IMR-90 (cell line): ENCODE measurements around the gene ELOB. TPM values are rescaled to one million over a fixed set of nuclear protein-coding genes. Genes with fewer than 3 reads are reported as not detected.

Experiments used
- ATAC-seq: fragments of 200-7000 bp; cut with Tn5 transposase; 2 replicates; pipeline ENCODE4 v1.9.1; 2020; ENCODE audit warnings: low read depth, mild to moderate bottlenecking, moderate library complexity
- BruUV-seq: library from RNA; stranded (reverse); fragments of 400-500 nt; replicated peaks from 2 replicates; lab custom pipeline; 2021; lab: Mats Ljungman, UMichigan
- CTCF ChIA-PET: fragments of 300-600 bp; formaldehyde crosslinking; extraction: SDS; loops from one replicate; lab custom pipeline; 2021; ENCODE audit warnings: antibody characterized with exemption; lab: Yijun Ruan, JAX
- POLR2A ChIA-PET: fragments of 300-600 bp; sonication (Branson Sonifier 250); formaldehyde crosslinking; loops from one replicate; lab custom pipeline; 2022; ENCODE audit warnings: antibody characterized with exemption; ENCODE audit not compliant: unreplicated experiment; lab: Charles Lee
- DNase-seq: peaks from one replicate; pipeline ENCODE4 v3.0.0; 2013
- H2AFZ ChIP-seq: replicated peaks from 2 replicates; pipeline ENCODE3; 2013; ENCODE audit warnings: low read length, mild to moderate bottlenecking; ENCODE audit not compliant: poor library complexity
- H2AK5ac ChIP-seq: 2 replicates; pipeline ENCODE4 v1.6.1; 2013; ENCODE audit warnings: low read depth, low read length, inconsistent platforms
- H2AK9ac ChIP-seq: replicated peaks from 2 replicates; pipeline ENCODE3; 2013; ENCODE audit warnings: mild to moderate bottlenecking, low read depth, low read length, moderate library complexity; ENCODE audit not compliant: poor library complexity
- H2BK120ac ChIP-seq: 2 replicates; pipeline ENCODE4 v1.6.1; 2013; ENCODE audit warnings: low read depth, low read length, inconsistent platforms
- H2BK15ac ChIP-seq: 3 replicates; pipeline ENCODE4 v1.6.1; 2013; ENCODE audit warnings: low read depth, low read length, inconsistent platforms
- H2BK20ac ChIP-seq: 2 replicates; pipeline ENCODE4 v1.6.1; 2013; ENCODE audit warnings: low read depth, mild to moderate bottlenecking, inconsistent platforms, low read length, moderate library complexity
- H2BK5ac ChIP-seq: 2 replicates; pipeline ENCODE4 v1.6.1; 2013; ENCODE audit warnings: mild to moderate bottlenecking, low read depth, low read length, inconsistent platforms; ENCODE audit not compliant: poor library complexity, severe bottlenecking
- H3K14ac ChIP-seq: replicated peaks from 2 replicates; pipeline ENCODE4 v1.6.1; 2013; ENCODE audit warnings: low read depth, low read length, inconsistent platforms
- H3K18ac ChIP-seq: 2 replicates; pipeline ENCODE4 v1.6.1; 2013; ENCODE audit warnings: low read depth, low read length, control low read depth
- H3K23ac ChIP-seq: 2 replicates; pipeline ENCODE4 v1.6.1; 2013; ENCODE audit warnings: low read depth, low read length, inconsistent platforms
- H3K27ac ChIP-seq: 2 replicates; pipeline ENCODE4 v1.5.1; 2013; ENCODE audit warnings: mild to moderate bottlenecking, control low read depth, low read length; ENCODE audit not compliant: insufficient read depth
- H3K27me3 ChIP-seq: 2 replicates; pipeline ENCODE4 v1.6.1; 2013; ENCODE audit warnings: low read length; ENCODE audit not compliant: control insufficient read depth, insufficient read depth
- H3K36me3 ChIP-seq: 2 replicates; pipeline ENCODE4 v1.6.1; 2013; ENCODE audit warnings: low read length, mixed read lengths; ENCODE audit not compliant: control insufficient read depth, insufficient read depth
- H3K4ac ChIP-seq: 2 replicates; pipeline ENCODE4 v1.6.1; 2013; ENCODE audit warnings: low read depth, low read length, inconsistent platforms
- H3K4me1 ChIP-seq: 2 replicates; pipeline ENCODE4 v1.6.1; 2013; ENCODE audit warnings: low read length, mixed read lengths; ENCODE audit not compliant: control insufficient read depth, insufficient read depth
- H3K4me2 ChIP-seq: 2 replicates; pipeline ENCODE4 v1.6.1; 2013; ENCODE audit warnings: low read depth, mild to moderate bottlenecking, control low read depth, low read length, moderate library complexity
- H3K4me3 ChIP-seq: 2 replicates; pipeline ENCODE4 v1.5.1; 2013; ENCODE audit warnings: low read depth, mild to moderate bottlenecking, control low read depth, low read length, moderate library complexity; ENCODE audit not compliant: insufficient read depth
- H3K56ac ChIP-seq: 2 replicates; pipeline ENCODE4 v1.6.1; 2013; ENCODE audit warnings: low read length, inconsistent platforms; ENCODE audit not compliant: insufficient read depth; ENCODE audit errors: extremely low read depth
- H3K79me1 ChIP-seq, 2 experiments: 2 replicates each; pipeline ENCODE4 v1.6.1; 2013; ENCODE audit warnings: low read length in 2 of 2, inconsistent platforms in 1 of 2, low read depth in 1 of 2
- H3K9ac ChIP-seq: 2 replicates; pipeline ENCODE4 v1.6.1; 2013; ENCODE audit warnings: low read depth, low read length, control low read depth
- H3K9me1 ChIP-seq: 2 replicates; pipeline ENCODE4 v1.6.1; 2013; ENCODE audit warnings: low read length, inconsistent platforms; ENCODE audit not compliant: insufficient read depth
- H3K9me3 ChIP-seq: 2 replicates; pipeline ENCODE4 v1.6.1; 2013; ENCODE audit warnings: low read length; ENCODE audit not compliant: control insufficient read depth, insufficient read depth
- H4K20me1 ChIP-seq: 2 replicates; pipeline ENCODE4 v1.6.1; 2013; ENCODE audit warnings: low read length, inconsistent platforms; ENCODE audit not compliant: insufficient read depth
- H4K5ac ChIP-seq: 2 replicates; pipeline ENCODE4 v1.6.1; 2013; ENCODE audit warnings: mild to moderate bottlenecking, low read depth, low read length, control low read depth
- H4K8ac ChIP-seq, 2 experiments: 2 replicates each; pipeline ENCODE4 v1.6.1; 2013; ENCODE audit warnings: low read depth in 2 of 2, low read length in 2 of 2, control low read depth in 1 of 2, inconsistent platforms in 1 of 2
- H4K91ac ChIP-seq: 2 replicates; pipeline ENCODE4 v1.6.1; 2013; ENCODE audit warnings: low read depth, low read length, inconsistent platforms; ENCODE audit not compliant: insufficient read depth
- BHLHE40 ChIP-seq: fragments of 150-350 bp; IDR thresholded peaks from 2 replicates; pipeline ENCODE4 v1.6.1; 2016; ENCODE audit warnings: mild to moderate bottlenecking, low read depth, low read length
- CEBPB ChIP-seq: IDR thresholded peaks from 2 replicates; pipeline ENCODE4 v1.6.1; 2012; ENCODE audit warnings: low read depth, low read length, improper control_type of control experiment
- CHD1 ChIP-seq: IDR thresholded peaks from 2 replicates; pipeline ENCODE4 v1.6.1; 2012; ENCODE audit warnings: low read depth, low read length, improper control_type of control experiment
- FOS ChIP-seq: fragments of 150-350 bp; IDR thresholded peaks from 2 replicates; pipeline ENCODE4 v1.6.1; 2016; ENCODE audit warnings: low read depth, low read length
- MAFK ChIP-seq: IDR thresholded peaks from 2 replicates; pipeline ENCODE4 v1.6.1; 2012; ENCODE audit warnings: low read depth, low read length, improper control_type of control experiment
- MAZ ChIP-seq: IDR thresholded peaks from 2 replicates; pipeline ENCODE4 v1.6.1; 2012; ENCODE audit warnings: low read depth, mild to moderate bottlenecking, low read length, improper control_type of control experiment, moderate library complexity, borderline replicate concordance
- MXI1 ChIP-seq: IDR thresholded peaks from 2 replicates; pipeline ENCODE4 v1.6.1; 2012; ENCODE audit warnings: low read depth, mild to moderate bottlenecking, low read length, moderate library complexity, borderline replicate concordance
- NFE2L2 ChIP-seq: fragments of 150-350 bp; IDR thresholded peaks from 2 replicates; pipeline ENCODE4 v1.6.1; 2016; ENCODE audit warnings: low read depth, mild to moderate bottlenecking, low read length
- POLR2A ChIP-seq: IDR thresholded peaks from 2 replicates; pipeline ENCODE4 v1.6.1; 2012; ENCODE audit warnings: mild to moderate bottlenecking, low read depth, low read length
- RAD21 ChIP-seq: IDR thresholded peaks from 2 replicates; pipeline ENCODE4 v1.6.1; 2012; ENCODE audit warnings: low read length, improper control_type of control experiment
- RCOR1 ChIP-seq: IDR thresholded peaks from 2 replicates; pipeline ENCODE4 v1.6.1; 2012; ENCODE audit warnings: mild to moderate bottlenecking, low read length, improper control_type of control experiment; ENCODE audit not compliant: insufficient replicate concordance
- RFX5 ChIP-seq: IDR thresholded peaks from 2 replicates; pipeline ENCODE4 v1.8.0; 2012; ENCODE audit warnings: low read depth, mild to moderate bottlenecking, low read length, moderate library complexity
- SMC3 ChIP-seq: fragments of 150-350 bp; IDR thresholded peaks from 2 replicates; pipeline ENCODE4 v1.6.1; 2016; ENCODE audit warnings: low read depth, mild to moderate bottlenecking, antibody characterized with exemption, low read length, moderate library complexity
- WGBS, 2 experiments: methylation state at CpG; one replicate each; pipeline versions ENCODE4 v1.1.5 to v1.1.7; 2013; ENCODE audit warnings: missing lambda C conversion rate in 2 of 2; ENCODE audit not compliant: insufficient read length in 1 of 2; ENCODE audit errors: extremely low coverage in 2 of 2; 5-methylcytosine and 5-hydroxymethylcytosine counted together
- dilution Hi-C: fragments of 300-500 bp; cut with HindIII; formaldehyde crosslinking; loops from one replicate; pipeline ENCODE4 v1.14.3; 2018; ENCODE audit warnings: low sequenced_read_pairs; ENCODE audit not compliant: unreplicated experiment
- in situ Hi-C: fragments of 300-500 bp; cut with MboI; formaldehyde crosslinking; loops from 3 replicates; pipeline ENCODE4 v1.14.3; 2019; ENCODE audit warnings: low sequenced_read_pairs, inconsistent platforms, mixed read lengths
- intact Hi-C: fragments of 100-400 bp; cut with micrococcal nuclease; formaldehyde crosslinking; loops from 2 replicates; pipeline ENCODE4 v1.10.0; 2022
- polyA plus RNA-seq, 3 experiments: library from polyadenylated mRNA; depleted of rRNA; stranded (reverse); fragments of >200 nt; gene quantifications; 2 replicates each; pipeline ENCODE4 v1.2.3, GENCODE V29; 2012; ENCODE audit warnings: low replicate concordance in 1 of 3
- total RNA-seq: library from RNA; depleted of rRNA; stranded (reverse); fragments of >200 nt; gene quantifications from 2 replicates; pipeline ENCODE4 v1.2.3, GENCODE V29; 2012
- TF ChIP-seq, protein P1 (sequence below): fragments of 150-350 bp; IDR thresholded peaks from 2 replicates; pipeline ENCODE4 v1.6.1; 2017; ENCODE audit warnings: mild to moderate bottlenecking, antibody characterized with exemption, low read length, low read depth
- TF ChIP-seq, protein P2 (sequence below): fragments of 150-350 bp; IDR thresholded peaks from 2 replicates; pipeline ENCODE4 v1.6.1; 2016; ENCODE audit warnings: low read depth, mild to moderate bottlenecking, low read length, moderate library complexity, borderline replicate concordance
- TF ChIP-seq, protein P3 (sequence below): conservative IDR thresholded peaks from 2 replicates; pipeline ENCODE4 v1.5.1; 2012; ENCODE audit warnings: mild to moderate bottlenecking, low read depth, low read length, improper control_type of control experiment

Gene ELOB
- total and polyA plus RNA-seq, 2 of the 4 experiments (the other 2 are of a cell fraction), result 442 to 5,859 TPM

DNA sequence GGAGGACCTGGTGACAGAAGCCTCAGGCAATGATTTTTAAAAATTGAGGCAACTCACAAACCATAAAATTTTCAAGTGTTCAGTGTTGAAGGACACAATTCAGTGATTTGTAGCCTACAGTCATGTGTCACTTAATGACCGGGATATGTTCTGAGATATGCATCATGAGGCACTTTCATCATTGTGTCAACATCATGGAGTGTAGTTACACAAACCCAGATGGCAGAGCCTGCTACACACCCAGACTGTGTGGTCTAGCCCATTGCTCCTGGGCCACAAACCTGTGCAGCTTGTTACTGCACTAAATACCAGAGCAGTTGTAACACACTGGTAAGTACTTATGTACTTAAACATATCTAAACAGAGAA, 22.8 kb upstream of the ELOB start:
- H3K14ac ChIP-seq, result no peak overlapping the region
- peaks cover 11% of the 10 kb centered on the region for H3K9me3 ChIP-seq
- TF ChIP-seq, protein P1, sequence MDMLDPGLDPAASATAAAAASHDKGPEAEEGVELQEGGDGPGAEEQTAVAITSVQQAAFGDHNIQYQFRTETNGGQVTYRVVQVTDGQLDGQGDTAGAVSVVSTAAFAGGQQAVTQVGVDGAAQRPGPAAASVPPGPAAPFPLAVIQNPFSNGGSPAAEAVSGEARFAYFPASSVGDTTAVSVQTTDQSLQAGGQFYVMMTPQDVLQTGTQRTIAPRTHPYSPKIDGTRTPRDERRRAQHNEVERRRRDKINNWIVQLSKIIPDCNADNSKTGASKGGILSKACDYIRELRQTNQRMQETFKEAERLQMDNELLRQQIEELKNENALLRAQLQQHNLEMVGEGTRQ, result no peak
- TF ChIP-seq BHLHE40, result no peak
- TF ChIP-seq RFX5, result no peak
- TF ChIP-seq MAFK, result no peak
- no peak for TF ChIP-seq RCOR1
- TF ChIP-seq POLR2A, result no peak
- TF ChIP-seq FOS, result no peak
- TF ChIP-seq, protein P2, sequence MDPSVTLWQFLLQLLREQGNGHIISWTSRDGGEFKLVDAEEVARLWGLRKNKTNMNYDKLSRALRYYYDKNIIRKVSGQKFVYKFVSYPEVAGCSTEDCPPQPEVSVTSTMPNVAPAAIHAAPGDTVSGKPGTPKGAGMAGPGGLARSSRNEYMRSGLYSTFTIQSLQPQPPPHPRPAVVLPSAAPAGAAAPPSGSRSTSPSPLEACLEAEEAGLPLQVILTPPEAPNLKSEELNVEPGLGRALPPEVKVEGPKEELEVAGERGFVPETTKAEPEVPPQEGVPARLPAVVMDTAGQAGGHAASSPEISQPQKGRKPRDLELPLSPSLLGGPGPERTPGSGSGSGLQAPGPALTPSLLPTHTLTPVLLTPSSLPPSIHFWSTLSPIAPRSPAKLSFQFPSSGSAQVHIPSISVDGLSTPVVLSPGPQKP, result no peak
- TF ChIP-seq CEBPB, result no peak
- TF ChIP-seq CHD1, result no peak
- no peak for TF ChIP-seq SMC3
- TF ChIP-seq RAD21, result no peak
- no peak for TF ChIP-seq MXI1
- TF ChIP-seq NFE2L2, result no peak
- no peak for TF ChIP-seq MAZ
- TF ChIP-seq, protein P3, sequence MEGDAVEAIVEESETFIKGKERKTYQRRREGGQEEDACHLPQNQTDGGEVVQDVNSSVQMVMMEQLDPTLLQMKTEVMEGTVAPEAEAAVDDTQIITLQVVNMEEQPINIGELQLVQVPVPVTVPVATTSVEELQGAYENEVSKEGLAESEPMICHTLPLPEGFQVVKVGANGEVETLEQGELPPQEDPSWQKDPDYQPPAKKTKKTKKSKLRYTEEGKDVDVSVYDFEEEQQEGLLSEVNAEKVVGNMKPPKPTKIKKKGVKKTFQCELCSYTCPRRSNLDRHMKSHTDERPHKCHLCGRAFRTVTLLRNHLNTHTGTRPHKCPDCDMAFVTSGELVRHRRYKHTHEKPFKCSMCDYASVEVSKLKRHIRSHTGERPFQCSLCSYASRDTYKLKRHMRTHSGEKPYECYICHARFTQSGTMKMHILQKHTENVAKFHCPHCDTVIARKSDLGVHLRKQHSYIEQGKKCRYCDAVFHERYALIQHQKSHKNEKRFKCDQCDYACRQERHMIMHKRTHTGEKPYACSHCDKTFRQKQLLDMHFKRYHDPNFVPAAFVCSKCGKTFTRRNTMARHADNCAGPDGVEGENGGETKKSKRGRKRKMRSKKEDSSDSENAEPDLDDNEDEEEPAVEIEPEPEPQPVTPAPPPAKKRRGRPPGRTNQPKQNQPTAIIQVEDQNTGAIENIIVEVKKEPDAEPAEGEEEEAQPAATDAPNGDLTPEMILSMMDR, result no peak
- H3K79me1 ChIP-seq, result no peaks in the 10 kb centered on the region
- H4K8ac ChIP-seq, result no peak overlapping the region
- POLR2A ChIA-PET, result no interaction called here
- CTCF ChIA-PET, result interaction anchor here (0.9 kb wide), 1 partner anchor 14 kb away, joined by 3 read pairs; no protein-coding TSS in a partner anchor
- no peaks in the 10 kb centered on the region for H3K9me1 ChIP-seq
- intact Hi-C loops, result no loop called here
- H2BK15ac ChIP-seq, result no peak overlapping the region
- H2AK9ac ChIP-seq, result no peak overlapping the region
- no peak overlapping the region for H4K91ac ChIP-seq
- dilution Hi-C loops, result no loop called here
- H3K27ac ChIP-seq, result no peak overlapping the region
- no peaks in the 10 kb centered on the region for H3K36me3 ChIP-seq
- H3K9ac ChIP-seq, result no peak overlapping the region
- BruUV-seq, result no TSS peak
- H3K23ac ChIP-seq, result no peak overlapping the region
- H2AFZ ChIP-seq, result no peak overlapping the region
- no peak overlapping the region for H2BK5ac ChIP-seq
- no peak overlapping the region for H3K4me2 ChIP-seq
- no CpG with 5 or more reads among the region's 1 CpG for WGBS, 2 experiments
- no peak overlapping the region for H2BK120ac ChIP-seq
- DNase-seq (peak; percentile 4), ATAC-seq (no peak)
- H3K56ac ChIP-seq, result no peak overlapping the region
- H2AK5ac ChIP-seq, result no peak overlapping the region
- H3K4ac ChIP-seq, result no peak overlapping the region
- H4K5ac ChIP-seq, result no peak overlapping the region
- H3K4me1 ChIP-seq, result no peaks in the 10 kb centered on the region
- H3K18ac ChIP-seq, result no peak overlapping the region
- no peaks in the 10 kb centered on the region for H4K20me1 ChIP-seq
- no peak overlapping the region for H2BK20ac ChIP-seq
- in situ Hi-C loops, result no loop called here
- H3K27me3 ChIP-seq, result peaks cover 11% of the 10 kb centered on the region
- no peak overlapping the region for H3K4me3 ChIP-seq
